H9 (cell line): Measurements from ENCODE around the gene CTLA4. TPM values are rescaled to one million over a fixed set of nuclear protein-coding genes. Genes with fewer than 3 reads are reported as not detected.

ENCODE experiments used
- DNase-seq: peaks from one replicate; pipeline ENCODE4 v3.0.0-alpha.2; 2017
- H2AFZ ChIP-seq: one replicate; pipeline ENCODE4 v1.6.1; 2013; ENCODE audit warnings: mild to moderate bottlenecking, low read length, control low read depth, moderate library complexity
- H2AK5ac ChIP-seq: 2 replicates; pipeline ENCODE4 v1.6.1; 2013; ENCODE audit warnings: low read length, control low read depth, mixed read lengths; ENCODE audit not compliant: insufficient read length
- H2BK120ac ChIP-seq: one replicate; pipeline ENCODE4 v1.6.1; 2013; ENCODE audit warnings: low read depth, mild to moderate bottlenecking, low read length, control low read depth, inconsistent platforms; ENCODE audit not compliant: poor library complexity, severe bottlenecking
- H2BK12ac ChIP-seq: 2 replicates; pipeline ENCODE4 v1.6.1; 2013; ENCODE audit warnings: low read length, control low read depth, mixed read lengths, low read depth; ENCODE audit not compliant: insufficient read length
- H2BK15ac ChIP-seq: 2 replicates; pipeline ENCODE4 v1.6.1; 2013; ENCODE audit warnings: low read depth, low read length, control low read depth
- H2BK20ac ChIP-seq: one replicate; pipeline ENCODE4 v1.6.1; 2013; ENCODE audit warnings: low read depth, mild to moderate bottlenecking, low read length, control low read depth, inconsistent platforms; ENCODE audit not compliant: poor library complexity, severe bottlenecking
- H2BK5ac ChIP-seq: 2 replicates; pipeline ENCODE4 v1.6.1; 2013; ENCODE audit warnings: low read length, control low read depth, mixed read lengths; ENCODE audit not compliant: insufficient read length
- H3K14ac ChIP-seq: 2 replicates; pipeline ENCODE4 v1.6.1; 2013; ENCODE audit warnings: low read length, control low read depth; ENCODE audit not compliant: insufficient read depth
- H3K18ac ChIP-seq: 2 replicates; pipeline ENCODE4 v1.6.1; 2013; ENCODE audit warnings: low read depth, mild to moderate bottlenecking, mixed read lengths, low read length, control low read depth; ENCODE audit not compliant: insufficient read length
- H3K23ac ChIP-seq: 2 replicates; pipeline ENCODE4 v1.6.1; 2013; ENCODE audit warnings: low read length, control low read depth, mixed read lengths, low read depth; ENCODE audit not compliant: insufficient read length
- H3K23me2 ChIP-seq: 2 replicates; pipeline ENCODE4 v1.6.1; 2013; ENCODE audit warnings: low read depth, mild to moderate bottlenecking, mixed read lengths, low read length, control low read depth; ENCODE audit not compliant: insufficient read length, poor library complexity, severe bottlenecking
- H3K27ac ChIP-seq: 2 replicates; pipeline ENCODE4 v1.5.1; 2013; ENCODE audit warnings: low read length, control low read depth, mixed read lengths, low read depth; ENCODE audit not compliant: insufficient read length
- H3K27me3 ChIP-seq: 2 replicates; pipeline ENCODE4 v1.6.1; 2013; ENCODE audit warnings: low read length, control low read depth, inconsistent platforms; ENCODE audit not compliant: insufficient read depth
- H3K4ac ChIP-seq: 2 replicates; pipeline ENCODE4 v1.6.1; 2013; ENCODE audit warnings: low read depth, mild to moderate bottlenecking, control low read depth, inconsistent platforms, low read length, moderate library complexity
- H3K4me1 ChIP-seq: 2 replicates; pipeline ENCODE4 v1.6.1; 2013; ENCODE audit warnings: low read length, control low read depth, inconsistent platforms; ENCODE audit not compliant: insufficient read depth
- H3K4me2 ChIP-seq: 2 replicates; pipeline ENCODE4 v1.6.1; 2013; ENCODE audit warnings: low read length, control low read depth, mixed read lengths; ENCODE audit not compliant: insufficient read length, insufficient read depth
- H3K56ac ChIP-seq: 2 replicates; pipeline ENCODE4 v1.6.1; 2013; ENCODE audit warnings: low read depth, mild to moderate bottlenecking, mixed read lengths, low read length, control low read depth; ENCODE audit not compliant: insufficient read length
- H3K79me1 ChIP-seq: 2 replicates; pipeline ENCODE4 v1.6.1; 2013; ENCODE audit warnings: low read depth, mild to moderate bottlenecking, moderate library complexity, low read length, control low read depth, inconsistent platforms; ENCODE audit not compliant: insufficient read depth, poor library complexity, severe bottlenecking
- H3K79me2 ChIP-seq: 2 replicates; pipeline ENCODE4 v1.6.1; 2013; ENCODE audit warnings: low read length, control low read depth, inconsistent platforms; ENCODE audit not compliant: insufficient read depth
- H3K9ac ChIP-seq: 2 replicates; pipeline ENCODE4 v1.6.1; 2013; ENCODE audit warnings: low read length, control low read depth, mixed read lengths; ENCODE audit not compliant: insufficient read length; ENCODE audit errors: extremely low read depth
- H3K9me3 ChIP-seq: one replicate; pipeline ENCODE4 v1.6.1; 2013; ENCODE audit warnings: low read depth, low read length, inconsistent platforms; ENCODE audit not compliant: control insufficient read depth
- H3T11ph ChIP-seq: one replicate; pipeline ENCODE4 v1.6.1; 2013; ENCODE audit warnings: mild to moderate bottlenecking, low read length, control low read depth, inconsistent platforms
- H4K20me1 ChIP-seq: one replicate; pipeline ENCODE4 v1.6.1; 2013; ENCODE audit not compliant: control insufficient read depth, insufficient read length, insufficient read depth
- H4K5ac ChIP-seq: 2 replicates; pipeline ENCODE4 v1.6.1; 2013; ENCODE audit warnings: low read depth, mild to moderate bottlenecking, mixed read lengths, low read length, control low read depth; ENCODE audit not compliant: insufficient read length
- H4K8ac ChIP-seq: replicated peaks from 2 replicates; pipeline ENCODE4 v1.6.1; 2013; ENCODE audit warnings: low read length, control low read depth, mixed read lengths, low read depth; ENCODE audit not compliant: insufficient read length
- H4K91ac ChIP-seq: 2 replicates; pipeline ENCODE4 v1.6.1; 2013; ENCODE audit warnings: low read depth, mild to moderate bottlenecking, moderate library complexity, mixed read lengths, low read length, control low read depth; ENCODE audit not compliant: insufficient read length
- H3K27ac Mint-ChIP-seq, 3 experiments: 2 replicates in 2 of 3; 3 replicates in 1 of 3; pipeline ENCODE4 v1.8.0; 2020 to 2021; ENCODE audit warnings: mixed read lengths in 3 of 3, mild to moderate bottlenecking in 1 of 3, moderate library complexity in 1 of 3
- H3K27me3 Mint-ChIP-seq: 2 replicates; pipeline ENCODE4 v1.8.0; 2021; ENCODE audit warnings: low read depth, mild to moderate bottlenecking, moderate library complexity, mixed read lengths
- H3K36me3 Mint-ChIP-seq, 3 experiments: 2 replicates in 2 of 3; 3 replicates in 1 of 3; pipeline ENCODE4 v1.8.0; 2020 to 2021; ENCODE audit warnings: low read depth in 3 of 3, mixed read lengths in 3 of 3; ENCODE audit not compliant: insufficient read depth in 1 of 3
- H3K4me1 Mint-ChIP-seq, 2 experiments: 2 replicates each; pipeline ENCODE4 v1.8.0; 2020; ENCODE audit warnings: mixed read lengths in 2 of 2
- H3K4me3 Mint-ChIP-seq, 2 experiments: 2 replicates in 1 of 2; 3 replicates in 1 of 2; pipeline ENCODE4 v1.8.0; 2020 to 2021; ENCODE audit warnings: mild to moderate bottlenecking in 2 of 2, mixed read lengths in 2 of 2, moderate library complexity in 1 of 2
- H3K9me3 Mint-ChIP-seq, 2 experiments: 2 replicates in 1 of 2; 3 replicates in 1 of 2; pipeline ENCODE4 v1.8.0; 2020; ENCODE audit warnings: mild to moderate bottlenecking in 2 of 2, mixed read lengths in 2 of 2, moderate library complexity in 1 of 2
- CTCF ChIP-seq: fragments of 200-600 bp; sonication (generic); conservative IDR thresholded peaks from 3 replicates; pipeline ENCODE4 v1.8.0; 2021; ENCODE audit warnings: antibody characterized with exemption, mild to moderate bottlenecking
- WGBS: extraction: QIAGEN DNeasy Blood & Tissue Kit; methylation state at CpG from one replicate; pipeline ENCODE4 v1.1.7; 2013; ENCODE audit warnings: missing lambda C conversion rate, low lambda C conversion rate, mixed read lengths; ENCODE audit not compliant: insufficient read length; ENCODE audit errors: extremely low coverage; 5-methylcytosine and 5-hydroxymethylcytosine counted together
- total RNA-seq: library from RNA; stranded (reverse); gene quantifications from 2 replicates; pipeline ENCODE4 v1.2.1, GENCODE V29; 2021

CTLA4 gene
- total RNA-seq, 1 experiment from 2014 or later: not detected

GRCh38 chr2:203908066-203908796 is 40.7 kb downstream of the CTLA4 start:
- H3K23ac ChIP-seq: no peak overlapping the region
- no peaks in the 10 kb centered on the region for H3K36me3 Mint-ChIP-seq
- no peak for DNase-seq
- no peaks in the 10 kb centered on the region for H3K27me3 Mint-ChIP-seq
- no peak overlapping the region for H3K27ac Mint-ChIP-seq
- peaks cover 5% of the 10 kb centered on the region; the same call in 1 of the 2 replicates for H3K4me1 ChIP-seq
- H3K9ac ChIP-seq: no peak overlapping the region
- H3K79me2 ChIP-seq: no peaks in the 10 kb centered on the region
- H3K9me3 ChIP-seq: no peaks in the 10 kb centered on the region
- H3T11ph ChIP-seq: no peak overlapping the region
- H4K8ac ChIP-seq: no peak overlapping the region
- no peak overlapping the region for H2BK20ac ChIP-seq
- no peak overlapping the region for H3K14ac ChIP-seq
- no peak overlapping the region for H4K91ac ChIP-seq
- H2AFZ ChIP-seq: no peak overlapping the region
- H2BK12ac ChIP-seq: no peak overlapping the region
- H3K56ac ChIP-seq: no peak overlapping the region
- H3K27me3 ChIP-seq: no peaks in the 10 kb centered on the region
- no peaks in the 10 kb centered on the region for H4K20me1 ChIP-seq
- peaks cover 0 to 4% of the 10 kb centered on the region in 2 experiments; a peak in 2 of 4 replicates for H3K4me1 Mint-ChIP-seq
- H4K5ac ChIP-seq: no peak overlapping the region
- no peak overlapping the region for H3K4me2 ChIP-seq
- no peak for TF ChIP-seq CTCF
- H3K9me3 Mint-ChIP-seq: no peaks in the 10 kb centered on the region; a peak in 1 of 5 replicates
- no peaks in the 10 kb centered on the region for H3K79me1 ChIP-seq
- WGBS: no CpG with 5 or more reads among the region's 6 CpGs
- H2BK120ac ChIP-seq: no peak overlapping the region
- no peak overlapping the region for H3K4me3 Mint-ChIP-seq
- H3K27ac ChIP-seq: no peak overlapping the region
- H2BK5ac ChIP-seq: no peak overlapping the region
- H3K4ac ChIP-seq: no peak overlapping the region
- H2AK5ac ChIP-seq: no peak overlapping the region
- H3K23me2 ChIP-seq: no peaks in the 10 kb centered on the region
- no peak overlapping the region for H2BK15ac ChIP-seq
- H3K18ac ChIP-seq: no peak overlapping the region
